DND-41 (cell line): ENCODE results near the gene OSBPL8.
A peak's percentile ranks its signal among the peaks of the same experiment; 100 is the strongest.

ENCODE experiments used
- ATAC-seq: fragments of 200-7000 bp; cut with Tn5 transposase; 3 replicates; pipeline ENCODE4 v1.9.1; 2021; ENCODE audit warnings: low read depth; ENCODE audit not compliant: insufficient read depth
- DNase-seq: peaks from one replicate; pipeline ENCODE4 v3.0.0-alpha.2; 2020
- H2AFZ ChIP-seq: 2 replicates; pipeline ENCODE4 v1.6.0; 2012; ENCODE audit warnings: low read depth, low read length
- H3K27ac ChIP-seq: 2 replicates; pipeline ENCODE4 v1.5.1; 2012; ENCODE audit warnings: low read length, inconsistent platforms
- H3K27me3 ChIP-seq: fragments of 200-600 bp; sonication (generic); 2 replicates; pipeline ENCODE4 v1.6.0; 2012; ENCODE audit warnings: low read length, mild to moderate bottlenecking, inconsistent platforms; ENCODE audit not compliant: insufficient read depth, poor library complexity
- H3K36me3 ChIP-seq: 2 replicates; pipeline ENCODE4 v1.5.1; 2012; ENCODE audit warnings: low read length, inconsistent platforms; ENCODE audit not compliant: insufficient read depth
- H3K4me1 ChIP-seq: 2 replicates; pipeline ENCODE4 v1.5.1; 2012; ENCODE audit warnings: mild to moderate bottlenecking, low read length; ENCODE audit not compliant: insufficient read depth
- H3K4me2 ChIP-seq: 2 replicates; pipeline ENCODE4 v1.6.0; 2012; ENCODE audit warnings: mild to moderate bottlenecking, moderate library complexity, low read length, inconsistent platforms; ENCODE audit not compliant: insufficient read depth
- H3K4me3 ChIP-seq, 2 experiments: fragments of 200-600 bp in 1 of 2; shearing (Covaris generic) in 1 of 2; 2 replicates each; pipeline ENCODE4 v1.5.1; 2012 to 2016; ENCODE audit warnings: inconsistent platforms in 2 of 2, low read length in 2 of 2, mild to moderate bottlenecking in 2 of 2, low read depth in 1 of 2, moderate library complexity in 1 of 2
- H3K79me2 ChIP-seq: 2 replicates; pipeline ENCODE4 v1.6.0; 2012; ENCODE audit warnings: low read length, inconsistent platforms; ENCODE audit not compliant: insufficient read depth
- H3K9ac ChIP-seq: 2 replicates; pipeline ENCODE4 v1.6.0; 2012; ENCODE audit warnings: low read depth, mild to moderate bottlenecking, inconsistent platforms, low read length, moderate library complexity
- H3K9me3 ChIP-seq: 2 replicates; pipeline ENCODE4 v1.5.1; 2012; ENCODE audit warnings: low read length, moderate library complexity, mild to moderate bottlenecking, inconsistent platforms; ENCODE audit not compliant: insufficient read depth, severe bottlenecking
- H4K20me1 ChIP-seq: 2 replicates; pipeline ENCODE4 v1.6.0; 2012; ENCODE audit warnings: low read length; ENCODE audit not compliant: insufficient read depth
- EZH2 ChIP-seq: IDR thresholded peaks from 3 replicates; pipeline ENCODE4 v1.6.1; 2012; ENCODE audit warnings: borderline replicate concordance, low read depth, mild to moderate bottlenecking, moderate library complexity, low read length, inconsistent platforms; ENCODE audit not compliant: severe bottlenecking
- TF ChIP-seq, protein P1 (sequence below): IDR thresholded peaks from 2 replicates; pipeline ENCODE4 v1.5.1; 2012; ENCODE audit warnings: borderline replicate concordance, low read length, moderate library complexity, mild to moderate bottlenecking; ENCODE audit not compliant: poor library complexity, severe bottlenecking; ENCODE audit errors: extremely low read depth

The OSBPL8 gene

DNA sequence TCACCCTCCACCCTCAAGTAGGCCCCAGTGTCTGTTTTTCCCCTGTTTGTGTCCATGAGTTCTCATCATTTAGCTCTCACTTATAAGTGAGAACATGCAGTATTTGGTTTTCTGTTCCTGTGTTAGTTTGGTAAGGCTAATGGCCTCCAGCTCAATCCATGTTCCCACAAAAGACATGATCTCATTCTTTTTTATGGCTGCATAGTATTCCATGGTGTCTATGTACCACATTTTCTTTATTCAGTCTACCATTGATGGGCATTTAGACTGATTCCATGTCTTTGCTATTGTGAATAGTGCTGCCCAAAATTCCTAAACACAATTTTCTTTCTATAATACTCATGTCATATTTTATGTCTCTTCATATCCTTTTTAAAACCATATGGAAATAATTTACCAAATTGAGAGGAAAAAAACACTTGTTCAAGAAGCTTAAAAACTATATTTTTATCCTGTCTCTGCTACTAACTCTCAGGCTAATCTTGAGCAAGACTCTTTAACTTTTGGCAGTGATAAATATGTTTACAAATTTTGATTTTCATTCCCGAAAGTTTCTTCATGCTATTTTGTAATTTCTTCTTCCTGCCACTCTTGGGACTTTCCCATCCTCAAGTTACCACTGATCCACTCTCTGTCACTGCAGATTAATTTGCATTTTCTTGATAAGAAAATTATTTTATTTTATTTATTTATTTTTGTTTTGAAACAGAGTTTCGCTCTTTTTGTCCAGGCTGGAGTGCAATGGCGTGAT lies 28.0 kb upstream of the OSBPL8 start:
- TF ChIP-seq, protein P1, sequence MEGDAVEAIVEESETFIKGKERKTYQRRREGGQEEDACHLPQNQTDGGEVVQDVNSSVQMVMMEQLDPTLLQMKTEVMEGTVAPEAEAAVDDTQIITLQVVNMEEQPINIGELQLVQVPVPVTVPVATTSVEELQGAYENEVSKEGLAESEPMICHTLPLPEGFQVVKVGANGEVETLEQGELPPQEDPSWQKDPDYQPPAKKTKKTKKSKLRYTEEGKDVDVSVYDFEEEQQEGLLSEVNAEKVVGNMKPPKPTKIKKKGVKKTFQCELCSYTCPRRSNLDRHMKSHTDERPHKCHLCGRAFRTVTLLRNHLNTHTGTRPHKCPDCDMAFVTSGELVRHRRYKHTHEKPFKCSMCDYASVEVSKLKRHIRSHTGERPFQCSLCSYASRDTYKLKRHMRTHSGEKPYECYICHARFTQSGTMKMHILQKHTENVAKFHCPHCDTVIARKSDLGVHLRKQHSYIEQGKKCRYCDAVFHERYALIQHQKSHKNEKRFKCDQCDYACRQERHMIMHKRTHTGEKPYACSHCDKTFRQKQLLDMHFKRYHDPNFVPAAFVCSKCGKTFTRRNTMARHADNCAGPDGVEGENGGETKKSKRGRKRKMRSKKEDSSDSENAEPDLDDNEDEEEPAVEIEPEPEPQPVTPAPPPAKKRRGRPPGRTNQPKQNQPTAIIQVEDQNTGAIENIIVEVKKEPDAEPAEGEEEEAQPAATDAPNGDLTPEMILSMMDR: no peak
- TF ChIP-seq EZH2: no peak
- DNase-seq (no peak), ATAC-seq (no peak)
- H3K36me3 ChIP-seq: no peaks in the 10 kb centered on the region
- H3K79me2 ChIP-seq: no peaks in the 10 kb centered on the region
- no peaks in the 10 kb centered on the region for H4K20me1 ChIP-seq
- no peaks in the 10 kb centered on the region for H3K27me3 ChIP-seq
- no peak overlapping the region for H3K4me2 ChIP-seq
- H3K9ac ChIP-seq: no peak overlapping the region
- H2AFZ ChIP-seq: no peak overlapping the region
- no peaks in the 10 kb centered on the region for H3K4me1 ChIP-seq
- H3K9me3 ChIP-seq: no peaks in the 10 kb centered on the region
- H3K27ac ChIP-seq: no peak overlapping the region
- no peak overlapping the region for H3K4me3 ChIP-seq

GRCh38 chr12:76586764-76587395 lies 27.3 kb upstream of the OSBPL8 start:
- Histone ChIP-seq H2AFZ (no peak overlapping the region), H3K4me2 (no peak overlapping the region), H3K79me2 (no peaks in the 10 kb centered on the region), H3K27me3 (no peaks in the 10 kb centered on the region), H3K4me1 (no peaks in the 10 kb centered on the region), H3K9me3 (no peaks in the 10 kb centered on the region), H4K20me1 (no peaks in the 10 kb centered on the region), H3K36me3 (no peaks in the 10 kb centered on the region), H3K4me3 (no peak overlapping the region), H3K27ac (no peak overlapping the region), H3K9ac (no peak overlapping the region)
- ATAC-seq (peak; percentile 69), DNase-seq (peak; percentile 42)
- TF ChIP-seq, protein P1: peak; percentile 74
- no peak for TF ChIP-seq EZH2

DNA sequence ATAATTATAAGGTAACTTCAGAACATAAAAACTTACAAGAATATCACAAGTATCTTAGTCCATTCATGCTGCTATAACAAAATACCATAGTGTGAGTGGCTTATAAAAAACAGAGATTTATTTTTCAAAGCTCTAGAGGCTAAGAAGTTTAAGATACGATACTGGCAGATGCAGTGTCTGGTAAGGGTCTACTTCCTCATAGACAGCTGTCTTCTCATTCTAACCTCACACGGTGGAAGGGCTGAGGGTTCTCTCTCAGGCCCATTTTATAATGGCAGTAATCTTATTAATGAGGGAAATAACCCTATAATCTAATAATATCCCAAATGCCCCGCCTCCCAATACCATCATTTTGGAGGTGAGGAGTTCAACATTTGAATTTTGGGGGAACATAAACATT lies 23.7 kb upstream of the OSBPL8 start:
- no peak for ATAC-seq
- Histone ChIP-seq H3K36me3 (no peaks in the 10 kb centered on the region), H2AFZ (no peak overlapping the region), H3K79me2 (no peaks in the 10 kb centered on the region), H3K4me1 (no peaks in the 10 kb centered on the region), H3K4me2 (no peak overlapping the region), H3K4me3 (no peak overlapping the region), H3K27me3 (no peaks in the 10 kb centered on the region), H3K27ac (no peak overlapping the region), H3K9me3 (no peaks in the 10 kb centered on the region), H3K9ac (no peak overlapping the region), H4K20me1 (no peaks in the 10 kb centered on the region)
- no peak for DNase-seq
- no peak for TF ChIP-seq EZH2
- TF ChIP-seq, protein P1: no peak
